ENCODE measurements around the gene MTOR.
"Not testable (repeated sequence)": the region's sequence is repeated elsewhere in the genome, so short reads cannot be mapped to it uniquely, and the experiment has no call there.

MTOR gene

GRCh38 chr1:11279630-11280029 lies 17.3 kb upstream of the MTOR start:
- no peak for DNase-seq

- no peak for DNase-seq
Measured at GRCh38 chr1:11279152-11279551, 16.8 kb upstream of the MTOR start.

GRCh38 chr1:11273595-11274234 lies 11.4 kb upstream of the MTOR start:
- DNase-seq: no peak

DNA sequence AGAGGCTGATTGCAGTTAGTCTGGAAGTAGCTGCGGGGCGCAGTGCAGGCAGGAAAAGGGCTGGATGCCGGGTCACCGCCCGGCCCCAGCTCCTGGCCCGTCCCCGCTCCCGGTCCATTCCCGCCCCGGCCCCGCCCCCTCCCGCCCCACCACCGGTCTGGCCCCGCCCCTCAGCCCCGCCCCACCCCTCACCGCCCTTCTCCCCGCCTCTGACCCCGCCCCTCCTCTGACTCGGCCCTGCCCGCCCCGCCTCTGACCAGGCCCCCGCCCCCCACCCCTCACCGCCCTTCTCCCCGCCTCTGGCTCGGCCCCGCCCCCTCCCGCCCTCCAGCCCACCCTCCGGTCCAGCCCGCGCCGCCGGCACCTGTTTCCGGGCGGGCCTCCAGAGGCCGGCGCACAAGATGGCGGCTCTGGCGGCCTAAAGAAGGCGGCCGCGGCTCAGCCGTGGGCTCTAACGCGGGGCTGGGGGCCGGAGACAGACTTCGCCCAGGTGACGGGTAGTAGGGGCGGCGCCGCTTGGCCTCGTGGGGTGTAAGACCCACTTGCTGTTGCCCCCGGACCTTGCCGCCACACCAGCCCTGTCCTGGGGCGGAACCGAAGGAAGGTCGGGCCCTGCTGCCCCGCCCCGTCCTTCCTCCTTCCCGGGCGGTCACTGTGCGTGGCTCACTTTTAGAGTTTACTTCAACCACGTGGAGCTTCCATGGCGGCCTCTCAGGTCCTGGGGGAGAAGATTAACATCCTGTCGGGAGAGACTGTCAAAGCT lies 10.7 kb upstream of the MTOR start, which contains the start of gene UBIAD1:
TSS of gene UBIAD1 (plus strand) at position 367 of the 763 bp plus-strand sequence. CDS start at position 701, 334 bp downstream.
- peak; percentile 83 to 85 for DNase-seq

GRCh38 chr1:11272544-11272831 lies 10.1 kb upstream of the MTOR start:
- DNase-seq: no peak

GRCh38 chr1:11267350-11268337 lies 5.3 kb upstream of the MTOR start:
- DNase-seq: not testable (repeated sequence)

DNA sequence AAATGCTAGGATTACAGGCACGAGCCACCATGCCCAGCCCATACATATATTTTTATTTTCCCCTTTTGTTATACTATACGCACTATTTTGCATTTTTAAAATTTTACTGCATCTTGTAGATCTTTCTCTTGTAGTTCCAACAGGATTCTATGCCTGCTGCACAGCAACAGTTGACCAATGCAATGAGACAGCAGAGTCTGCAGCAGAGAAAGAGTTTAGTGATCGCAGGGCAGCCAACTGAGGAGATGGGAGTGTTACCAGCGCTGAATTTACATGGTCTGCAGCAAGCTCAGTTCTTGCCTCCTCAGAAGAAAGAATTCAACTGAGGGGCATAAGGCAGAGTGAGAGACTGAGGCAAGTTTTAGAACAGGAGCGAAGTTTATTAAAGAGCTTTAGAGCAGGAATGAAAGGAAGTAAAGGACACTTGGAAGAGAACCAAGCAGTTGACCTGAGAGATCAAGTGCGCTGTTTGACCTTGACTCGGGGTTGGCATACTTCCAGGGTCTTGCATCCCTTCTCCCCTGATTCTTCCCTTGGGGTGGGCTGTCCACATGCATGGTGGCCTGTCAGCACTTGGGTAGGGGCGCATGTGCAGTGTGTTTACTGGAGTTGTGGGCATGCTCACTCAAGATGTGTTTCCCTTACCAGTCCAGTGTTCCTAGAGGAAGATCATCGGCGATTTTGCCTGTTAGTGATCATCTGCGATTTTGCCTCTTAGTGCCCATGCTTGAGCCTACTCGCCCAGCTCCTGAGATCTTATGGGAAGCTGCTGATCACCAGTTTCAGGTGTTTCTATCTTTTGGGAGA lies 4.1 kb upstream of the MTOR start:
- DNase-seq: no peak

- no peak for DNase-seq
Measured at GRCh38 chr1:11256299-11256698, 6.1 kb downstream of the MTOR start.

DNA sequence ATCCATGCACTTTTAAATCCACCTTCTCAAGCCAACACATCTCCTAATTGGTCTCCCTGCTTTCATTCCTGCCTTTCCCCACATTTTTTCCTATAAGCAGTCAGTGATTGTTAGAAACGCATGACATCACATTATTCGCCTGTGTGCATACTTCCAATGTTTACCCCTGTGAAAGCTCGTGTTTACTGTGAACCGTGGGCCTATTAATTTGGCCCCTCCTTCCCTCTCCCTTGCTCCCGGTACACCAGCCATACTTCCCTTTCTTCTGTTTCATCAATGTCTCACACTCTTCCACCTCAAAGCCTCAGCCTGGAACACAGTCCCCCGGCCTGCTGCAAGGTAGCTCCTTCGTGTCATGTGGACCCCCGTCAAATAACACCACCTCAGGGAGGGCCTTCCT lies 9.1 kb downstream of the MTOR start:
- no peak for DNase-seq

DNA sequence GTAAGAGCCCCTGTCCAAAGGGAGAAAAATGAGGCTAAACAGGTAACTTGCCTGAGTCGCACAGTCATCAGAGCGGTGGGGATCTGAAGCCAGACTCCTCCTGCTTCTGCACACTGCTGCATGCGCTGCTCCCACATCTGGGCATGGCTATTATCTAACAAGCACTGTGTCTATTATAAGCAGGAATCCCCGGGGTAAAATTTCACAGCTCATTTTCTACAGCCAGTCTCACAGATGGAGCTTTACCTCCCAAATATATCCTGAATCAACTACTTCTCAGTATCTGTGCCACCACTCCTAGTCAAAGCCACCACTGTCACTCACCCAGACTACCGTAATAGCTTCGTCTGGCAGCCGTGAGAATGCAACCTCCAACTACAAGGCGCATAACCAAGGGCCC lies 9.8 kb downstream of the MTOR start:
- no peak for DNase-seq

DNA sequence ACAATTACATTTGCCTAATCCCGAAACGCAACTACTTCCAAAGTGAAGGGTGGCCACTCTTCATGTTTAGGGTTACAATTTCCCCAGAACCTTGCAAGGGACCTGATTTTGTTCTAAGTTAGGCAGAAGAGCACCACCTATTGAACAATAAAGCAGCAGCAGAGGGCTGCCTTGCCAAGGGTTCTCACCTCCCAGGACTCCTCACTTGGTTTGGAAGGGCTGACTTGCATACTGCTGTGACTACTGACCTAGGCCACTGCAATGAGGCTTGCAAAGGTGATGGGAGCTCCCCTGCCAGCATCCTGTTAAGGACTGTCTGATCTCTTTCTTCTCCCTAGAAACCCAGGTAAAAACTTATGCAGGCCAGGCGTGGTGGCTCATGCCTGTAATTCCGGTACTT lies 14.2 kb downstream of the MTOR start:
- no peak for DNase-seq

DNA sequence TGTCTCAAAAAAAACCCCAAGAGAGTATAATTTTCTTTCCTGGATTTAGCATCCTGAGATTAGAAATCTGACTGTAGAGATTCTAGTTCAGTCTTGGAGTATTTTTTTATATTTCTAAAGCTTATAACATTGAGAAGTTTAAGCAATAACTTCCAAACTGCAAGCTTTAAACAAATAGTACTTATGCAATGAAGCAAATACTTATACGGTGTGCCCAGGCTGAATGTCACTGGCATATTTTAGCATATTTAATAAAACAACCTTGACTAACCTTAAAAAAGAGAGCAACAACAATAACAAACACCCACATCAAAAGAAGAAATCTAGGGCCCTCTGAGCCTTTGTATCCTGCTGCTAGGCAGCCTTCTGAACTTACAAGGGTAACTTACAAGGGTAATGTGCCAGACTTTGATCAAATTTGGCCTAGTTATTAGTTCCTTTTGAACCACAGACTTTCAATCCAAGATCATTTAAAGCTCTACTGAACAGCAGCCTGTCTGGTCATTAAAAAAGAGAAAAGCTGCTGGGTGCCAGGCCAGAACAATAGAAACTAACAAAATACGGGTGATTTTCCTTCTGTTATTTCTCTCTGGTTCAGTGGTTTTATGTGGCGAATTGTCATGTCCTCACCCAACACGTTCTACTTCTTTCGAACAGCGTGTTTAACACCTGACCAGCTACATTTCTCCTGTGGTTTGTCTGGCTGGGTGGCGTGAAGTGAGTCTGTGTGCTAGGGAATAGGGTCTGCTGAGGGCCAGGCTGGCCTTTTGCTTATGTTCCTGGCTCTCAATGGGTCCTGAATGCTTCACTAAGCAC lies 16.2 kb downstream of the MTOR start:
- no peak for DNase-seq

DNA sequence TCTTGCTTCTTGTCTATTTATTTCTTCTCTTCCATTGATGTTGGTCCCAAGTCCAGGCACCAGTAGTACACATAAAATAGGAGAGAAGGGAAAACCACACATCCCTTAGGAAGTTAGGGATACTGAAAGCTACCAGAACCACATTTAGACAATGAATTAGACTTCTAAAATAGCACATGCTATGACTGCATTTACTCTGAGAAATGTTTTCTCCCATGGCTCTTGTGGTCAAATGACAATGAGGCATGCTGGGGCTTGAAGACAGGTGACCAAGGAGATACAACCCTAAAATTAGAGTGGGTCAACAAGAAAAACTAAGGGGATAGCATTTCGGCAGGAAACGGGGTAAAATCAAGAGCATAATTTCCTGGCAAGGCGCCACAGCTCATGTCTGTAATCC lies 17.1 kb downstream of the MTOR start:
- DNase-seq: no peak

DNA sequence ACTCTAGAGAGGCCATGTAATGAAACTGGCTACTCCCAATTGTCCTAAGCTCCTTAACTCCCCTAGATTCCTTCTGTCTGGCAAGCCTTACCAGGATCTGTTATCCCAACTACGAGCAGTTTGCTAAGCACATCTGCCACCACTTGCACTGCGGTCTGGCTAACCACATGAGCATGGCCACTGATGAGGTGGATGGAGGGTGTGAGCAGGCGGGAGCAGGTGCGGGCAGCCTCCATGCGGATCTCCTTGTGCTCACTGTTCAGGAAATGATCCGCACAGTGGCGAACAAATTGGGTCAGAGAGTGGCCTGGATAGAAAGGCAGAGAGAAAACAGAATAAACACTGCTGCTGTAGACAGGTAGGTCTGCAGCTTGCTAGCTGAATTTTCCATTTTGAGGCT lies 24.0 kb downstream of the MTOR start:
- no peak for DNase-seq

DNA sequence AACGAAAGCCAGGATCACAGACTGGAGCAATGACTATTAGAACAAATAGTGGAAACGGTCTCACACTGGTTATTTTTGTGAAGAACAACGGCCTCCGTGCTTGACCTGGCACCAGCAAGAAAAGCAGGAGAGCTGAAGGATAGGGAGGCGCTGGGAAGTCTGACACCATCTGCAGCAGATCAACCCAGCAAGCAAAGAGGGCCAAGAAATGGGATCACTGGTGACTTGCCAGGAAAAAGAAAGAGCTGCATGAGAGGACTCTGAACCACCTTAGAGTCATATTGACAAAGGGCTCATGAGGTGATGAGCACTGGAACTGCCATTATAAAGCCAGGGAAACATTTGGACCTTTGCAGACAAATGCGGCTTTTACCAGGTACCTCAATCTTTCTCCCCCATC lies 25.0 kb downstream of the MTOR start:
- no peak for DNase-seq

GRCh38 chr1:11233208-11233607 lies 29.1 kb downstream of the MTOR start:
- DNase-seq: no peak

DNA sequence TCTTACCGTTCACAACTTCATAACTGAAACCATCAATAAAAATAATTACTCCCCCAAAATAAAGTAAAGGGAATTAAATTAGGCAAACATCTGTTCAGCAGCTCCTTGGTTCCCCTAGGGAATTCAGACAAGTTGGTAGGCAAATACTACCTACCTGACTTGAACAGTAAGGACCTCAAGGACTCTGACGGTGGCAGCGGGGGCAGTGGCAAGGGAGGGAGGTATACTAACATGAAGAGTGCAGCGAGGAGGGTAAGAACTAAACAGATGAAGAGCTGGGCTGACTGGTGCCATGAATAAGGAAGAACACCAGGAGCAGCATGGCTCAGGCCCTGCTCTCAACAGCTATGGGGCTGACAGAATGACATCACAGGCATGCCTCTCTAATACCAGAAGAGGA lies 33.1 kb downstream of the MTOR start:
- DNase-seq: no peak

DNA sequence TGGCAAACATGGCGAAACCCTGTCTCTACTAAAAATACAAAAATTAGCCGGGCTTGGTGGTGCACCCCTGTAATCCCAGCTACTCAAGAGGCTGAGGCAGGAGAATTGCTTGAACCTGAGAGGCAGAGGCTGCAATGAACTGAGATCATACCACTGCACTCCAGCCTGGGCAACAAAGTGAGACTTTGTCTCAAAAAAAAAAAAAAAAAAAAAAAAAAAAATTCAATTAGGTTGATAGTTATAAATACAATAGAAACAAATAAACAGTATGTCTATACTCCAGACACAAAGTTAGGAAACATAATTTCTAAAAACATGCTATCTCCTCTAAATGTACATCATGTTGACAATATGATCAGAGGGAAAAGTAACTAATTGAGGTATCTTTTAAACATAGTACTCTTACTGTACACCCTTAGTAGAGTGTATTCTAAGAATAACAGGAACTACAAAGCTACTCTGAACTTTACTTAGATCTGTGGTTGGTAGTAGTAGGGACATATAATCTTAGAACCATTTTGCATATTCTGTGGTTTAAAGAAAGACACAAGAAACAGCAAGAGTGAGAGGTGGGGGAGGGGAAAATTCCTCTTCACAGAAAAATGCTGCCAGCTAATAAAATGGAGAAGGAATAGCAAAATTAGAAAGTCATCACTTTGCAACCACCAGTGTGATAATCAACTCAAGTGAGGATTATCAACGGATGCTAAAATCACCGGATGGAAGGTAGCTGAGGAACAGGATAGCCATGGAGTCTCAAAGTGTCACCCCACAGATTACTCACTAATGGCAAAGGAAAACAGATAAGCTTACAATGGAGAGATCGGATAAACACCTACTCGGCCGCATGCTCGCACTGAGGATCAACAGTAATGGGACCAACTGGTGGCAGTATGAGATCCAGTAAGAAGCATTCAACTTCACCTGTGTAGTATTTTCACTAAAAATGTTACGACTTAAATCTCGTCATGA lies 35.0 kb downstream of the MTOR start:
- DNase-seq: no peak

- DNase-seq: no peak
Measured at GRCh38 chr1:11216074-11216473, 46.3 kb downstream of the MTOR start.

GRCh38 chr1:11215381-11216005 lies 46.9 kb downstream of the MTOR start:
- DNase-seq: no peak

Measured in activated CD4-positive, alpha-beta T cell treated with anti-CD3 and anti-CD28 coated beads, Interleukin-2, amount 50 U/mL, for 4 hours (primary cell).